Measurements from ENCODE around the gene COQ7. TPM values are rescaled to one million over a fixed set of nuclear protein-coding genes. Genes with fewer than 3 reads are reported as not detected.

COQ7 gene
- total RNA-seq, 4 donors from 2014 or later, result 11.4 to 18.3 (median 15.4) TPM

GRCh38 chr16:19104607-19105006 is 37.2 kb downstream of the COQ7 start:
- 84 to 86% methylated on average over 5 of the region's 5 CpGs for WGBS, 2 donors
- intact Hi-C loops (cut with DNase I; ENCODE audit: low total_unique reads), result no loop called here
- DNase-seq (ENCODE audit: low spot score in 2 of 2), result peak in 1 of 2 donors; percentile 60

GRCh38 chr16:19105131-19105530 is 37.7 kb downstream of the COQ7 start:
- WGBS, 2 donors, result 73 to 74% methylated on average over 6 of the region's 6 CpGs
- DNase-seq (ENCODE audit: low spot score in 2 of 2), result peak in 1 of 2 donors; percentile 64
- intact Hi-C loops (cut with DNase I; ENCODE audit: low total_unique reads), result no loop called here
- H3K4me3 ChIP-seq (ENCODE audit: low read depth, poor library complexity, severe bottlenecking), result no peak overlapping the region
- TF ChIP-seq CTCF (IDR thresholded peaks at IDR 0.05) (no peak), POLR2A (IDR thresholded peaks at IDR 0.05) (no peak)

More at GRCh38 chr16:19104607-19105006, 37.2 kb downstream of the COQ7 start:
- H3K4me3 ChIP-seq (ENCODE audit: low read depth, poor library complexity, severe bottlenecking), result no peak overlapping the region
- TF ChIP-seq POLR2A (IDR thresholded peaks at IDR 0.05), result no peak
- no peak for TF ChIP-seq CTCF (IDR thresholded peaks at IDR 0.05)

DNA sequence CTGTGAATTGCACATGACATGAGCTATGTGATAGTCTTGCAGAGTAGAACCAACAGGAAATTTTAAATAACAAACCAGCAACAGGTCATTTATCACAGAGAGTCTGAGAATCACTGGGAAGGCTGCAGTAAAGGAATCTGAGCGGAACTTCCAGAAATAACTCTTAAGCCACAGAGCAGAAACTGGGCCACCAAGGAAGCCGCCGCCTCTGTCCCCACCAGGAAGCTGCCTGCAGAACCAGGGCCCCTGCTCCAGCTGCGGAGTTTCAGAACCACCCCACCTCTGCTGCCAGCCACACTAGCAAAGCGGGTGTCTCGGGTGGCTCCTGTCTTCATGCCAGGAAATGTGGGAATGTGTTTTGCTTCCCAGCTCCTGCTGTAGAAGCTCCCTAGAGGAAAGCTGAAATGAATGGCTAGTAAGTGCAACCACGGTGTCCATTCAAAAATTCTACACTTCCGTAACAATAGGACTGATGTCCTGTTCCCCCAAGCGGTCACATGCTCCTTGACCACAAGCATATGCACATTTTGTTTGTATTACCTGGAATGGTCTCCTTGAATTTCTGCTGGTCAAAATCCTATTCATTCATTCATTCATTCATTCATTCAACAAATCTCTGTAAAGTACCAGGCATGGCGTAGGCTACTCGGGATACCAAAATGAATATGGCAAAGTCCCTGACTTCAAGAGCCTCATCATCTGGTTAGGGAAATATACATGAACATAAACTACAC is 38.6 kb downstream of the COQ7 start:
- no peak overlapping the region for H3K4me3 ChIP-seq (ENCODE audit: low read depth, poor library complexity, severe bottlenecking)
- 65 to 74% methylated on average over 11 of the region's 11 CpGs for WGBS, 2 donors
- peak in 1 of 2 donors; percentile 76 for DNase-seq (ENCODE audit: low spot score in 2 of 2)
- TF ChIP-seq POLR2A (IDR thresholded peaks at IDR 0.05) (no peak), CTCF (IDR thresholded peaks at IDR 0.05) (no peak)
- intact Hi-C loops (cut with DNase I; ENCODE audit: low total_unique reads), result no loop called here

- no peak for TF ChIP-seq POLR2A (IDR thresholded peaks at IDR 0.05)
- no peak for TF ChIP-seq CTCF (IDR thresholded peaks at IDR 0.05)
- no peak overlapping the region for H3K4me3 ChIP-seq (ENCODE audit: low read depth, poor library complexity, severe bottlenecking)
- 94 to 96% methylated on average over 2 of the region's 2 CpGs for WGBS, 2 donors
- DNase-seq (ENCODE audit: low spot score in 2 of 2), result no peak
- intact Hi-C loops (cut with DNase I; ENCODE audit: low total_unique reads), result no loop called here
Observed at GRCh38 chr16:19106625-19107020, 39.2 kb downstream of the COQ7 start.

GRCh38 chr16:19108409-19109287 is 41.2 kb downstream of the COQ7 start:
- WGBS, 2 donors, result 89 to 92% methylated on average over 9 of the region's 9 CpGs
- no peak for DNase-seq (ENCODE audit: low spot score in 2 of 2)
- TF ChIP-seq CTCF (IDR thresholded peaks at IDR 0.05) (no peak), POLR2A (IDR thresholded peaks at IDR 0.05) (no peak)
- intact Hi-C loops (cut with DNase I; ENCODE audit: low total_unique reads), result no loop called here
- no peak overlapping the region for H3K4me3 ChIP-seq (ENCODE audit: low read depth, poor library complexity, severe bottlenecking)

Measured in lower leg skin (tissue), 4 donors.